ENCODE measurements around the gene ATP11C. TPM values are rescaled to one million over a fixed set of nuclear protein-coding genes. Genes with fewer than 3 reads are reported as not detected.

Gene ATP11C
- total RNA-seq, 4 donors from 2014 or later = 20.4 to 33.3 (median 27.3) TPM

DNA sequence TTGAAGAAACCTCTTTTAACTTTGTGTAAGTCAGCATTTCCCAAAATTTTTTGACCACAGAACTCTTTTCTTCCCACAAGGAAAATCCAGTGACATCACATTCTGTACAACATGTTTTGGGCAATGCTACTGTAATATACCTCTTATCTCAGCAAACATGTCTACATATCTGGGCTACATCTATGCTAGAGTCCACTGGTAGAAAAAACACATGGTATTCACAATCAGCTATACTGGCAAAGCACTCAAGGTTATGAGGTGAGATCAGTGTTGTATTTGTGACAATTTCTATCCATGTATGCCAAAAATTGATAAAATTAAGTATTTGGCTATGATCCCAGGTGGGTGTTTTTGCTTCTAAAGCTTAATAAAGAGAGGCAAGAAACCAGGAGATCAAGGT lies 98.0 kb downstream of the ATP11C start:
- Histone ChIP-seq H3K27me3 (no peaks in the 10 kb centered on the region), H3K4me3 (no peak overlapping the region), H3K4me1 (peaks cover 0 to 32% (median 0%) of the 10 kb centered on the region in 3 donors), H3K27ac (no peak overlapping the region), H3K36me3 (no peaks in the 10 kb centered on the region), H3K9me3 (no peaks in the 10 kb centered on the region)
- TF ChIP-seq EP300 (IDR thresholded peaks at IDR 0.05) (no peak), POLR2A (IDR thresholded peaks at IDR 0.05) (no peak), POLR2AphosphoS5 (IDR thresholded peaks at IDR 0.05) (no peak)
- TF ChIP-seq, protein P1, sequence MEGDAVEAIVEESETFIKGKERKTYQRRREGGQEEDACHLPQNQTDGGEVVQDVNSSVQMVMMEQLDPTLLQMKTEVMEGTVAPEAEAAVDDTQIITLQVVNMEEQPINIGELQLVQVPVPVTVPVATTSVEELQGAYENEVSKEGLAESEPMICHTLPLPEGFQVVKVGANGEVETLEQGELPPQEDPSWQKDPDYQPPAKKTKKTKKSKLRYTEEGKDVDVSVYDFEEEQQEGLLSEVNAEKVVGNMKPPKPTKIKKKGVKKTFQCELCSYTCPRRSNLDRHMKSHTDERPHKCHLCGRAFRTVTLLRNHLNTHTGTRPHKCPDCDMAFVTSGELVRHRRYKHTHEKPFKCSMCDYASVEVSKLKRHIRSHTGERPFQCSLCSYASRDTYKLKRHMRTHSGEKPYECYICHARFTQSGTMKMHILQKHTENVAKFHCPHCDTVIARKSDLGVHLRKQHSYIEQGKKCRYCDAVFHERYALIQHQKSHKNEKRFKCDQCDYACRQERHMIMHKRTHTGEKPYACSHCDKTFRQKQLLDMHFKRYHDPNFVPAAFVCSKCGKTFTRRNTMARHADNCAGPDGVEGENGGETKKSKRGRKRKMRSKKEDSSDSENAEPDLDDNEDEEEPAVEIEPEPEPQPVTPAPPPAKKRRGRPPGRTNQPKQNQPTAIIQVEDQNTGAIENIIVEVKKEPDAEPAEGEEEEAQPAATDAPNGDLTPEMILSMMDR (IDR thresholded peaks at IDR 0.05) = no peak
- no peak for ATAC-seq

- Histone ChIP-seq H3K4me3 (no peak overlapping the region), H3K27me3 (no peaks in the 10 kb centered on the region), H3K27ac (no peak overlapping the region), H3K4me1 (peaks cover 0 to 50% (median 0%) of the 10 kb centered on the region in 3 donors), H3K36me3 (no peaks in the 10 kb centered on the region), H3K9me3 (no peaks in the 10 kb centered on the region)
- ATAC-seq = no peak
- WGBS, 2 donors (ENCODE audit: low coverage in 1 of 2) = 53 to 55% methylated on average over 3 of the region's 3 CpGs
- no peak for TF ChIP-seq EP300 (IDR thresholded peaks at IDR 0.05)
- TF ChIP-seq POLR2A (IDR thresholded peaks at IDR 0.05) = no peak
- TF ChIP-seq POLR2AphosphoS5 (IDR thresholded peaks at IDR 0.05) = no peak
- TF ChIP-seq, protein P1 (IDR thresholded peaks at IDR 0.05) = no peak
These were observed 100.0 kb downstream of the ATP11C start for GRCh38 chrX:139832718-139833309.

DNA sequence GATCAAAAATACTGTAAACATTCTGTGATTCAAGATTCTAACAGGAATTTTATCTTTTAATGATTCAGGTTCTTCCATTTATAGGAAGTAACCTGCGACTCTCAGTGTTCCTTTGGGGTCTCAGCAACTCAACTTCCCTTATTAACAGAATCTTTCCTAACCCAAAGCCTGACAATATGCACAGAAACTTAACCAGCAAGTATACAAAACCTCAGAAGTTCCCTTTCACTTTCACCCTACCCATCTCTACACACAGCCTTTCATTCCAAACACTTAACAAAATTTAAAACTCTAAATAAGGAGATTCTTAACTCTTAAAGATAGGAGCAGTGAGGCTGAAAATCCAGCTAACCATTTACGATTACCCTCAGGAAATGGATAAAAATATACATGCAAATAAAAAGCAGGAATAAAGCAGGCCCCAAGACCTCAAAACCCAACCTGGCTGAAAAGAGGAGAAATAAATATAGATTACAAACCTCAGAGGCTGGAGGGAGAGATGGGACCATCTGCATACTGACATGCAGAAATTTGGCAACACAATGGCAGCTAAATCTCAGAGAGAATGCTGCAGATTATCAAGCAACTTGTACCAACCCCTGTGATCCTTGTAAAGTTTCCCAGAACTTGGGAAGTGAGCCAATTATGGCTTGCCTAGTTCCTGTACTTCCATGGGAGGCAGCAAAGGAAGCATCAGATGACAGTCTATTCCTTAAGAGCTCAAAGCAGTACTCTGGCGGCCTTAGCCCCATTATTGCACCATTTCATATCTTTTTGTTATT lies 101.0 kb downstream of the ATP11C start:
- no peak for ATAC-seq
- no peak overlapping the region for H3K27ac ChIP-seq

GRCh38 chrX:139831017-139831416 lies 101.8 kb downstream of the ATP11C start:
- Histone ChIP-seq H3K4me3 (no peak overlapping the region), H3K27ac (no peak overlapping the region), H3K36me3 (no peaks in the 10 kb centered on the region), H3K27me3 (no peaks in the 10 kb centered on the region), H3K9me3 (no peaks in the 10 kb centered on the region), H3K4me1 (peaks cover 0 to 68% (median 0%) of the 10 kb centered on the region in 3 donors)
- TF ChIP-seq EP300 (IDR thresholded peaks at IDR 0.05) = no peak
- TF ChIP-seq POLR2A (IDR thresholded peaks at IDR 0.05) = no peak
- no peak for TF ChIP-seq POLR2AphosphoS5 (IDR thresholded peaks at IDR 0.05)
- TF ChIP-seq, protein P1 (IDR thresholded peaks at IDR 0.05) = no peak
- no peak for ATAC-seq

More for the DNA sequence above, 101.0 kb downstream of the ATP11C start:
- H3K9me3 ChIP-seq = no peaks in the 10 kb centered on the region
- H3K27me3 ChIP-seq = no peaks in the 10 kb centered on the region
- WGBS, 2 donors (ENCODE audit: low coverage in 1 of 2) = 47 to 66% methylated on average over 2 to 3 of the region's 3 CpGs
- peaks cover 0 to 60% (median 0%) of the 10 kb centered on the region in 3 donors for H3K4me1 ChIP-seq
- TF ChIP-seq POLR2AphosphoS5 (IDR thresholded peaks at IDR 0.05) = no peak
- TF ChIP-seq POLR2A (IDR thresholded peaks at IDR 0.05) = no peak
- TF ChIP-seq, protein P1 (IDR thresholded peaks at IDR 0.05) = no peak
- TF ChIP-seq EP300 (IDR thresholded peaks at IDR 0.05) = no peak
- no peak overlapping the region for H3K4me3 ChIP-seq
- H3K36me3 ChIP-seq = no peaks in the 10 kb centered on the region

- Histone ChIP-seq H3K4me3 (no peak overlapping the region), H3K9me3 (no peaks in the 10 kb centered on the region), H3K4me1 (peaks cover 0 to 76% (median 0%) of the 10 kb centered on the region in 3 donors), H3K27me3 (no peaks in the 10 kb centered on the region), H3K27ac (no peak overlapping the region), H3K36me3 (no peaks in the 10 kb centered on the region)
- ATAC-seq = no peak
- TF ChIP-seq POLR2AphosphoS5 (IDR thresholded peaks at IDR 0.05) = no peak
- no peak for TF ChIP-seq POLR2A (IDR thresholded peaks at IDR 0.05)
- TF ChIP-seq, protein P1 (IDR thresholded peaks at IDR 0.05) = no peak
- no peak for TF ChIP-seq EP300 (IDR thresholded peaks at IDR 0.05)
- 80% methylated on average over 1 of the region's 1 CpG; no CpG with 5 or more reads in 1 of the 2 donors for WGBS, 2 donors (ENCODE audit: low coverage in 1 of 2)
These were observed 104.0 kb downstream of the ATP11C start for GRCh38 chrX:139828830-139829229.

Data from gastroesophageal sphincter (tissue), 4 donors.